K562 treated with DMSO at 1 percent for 4 hours (cell line): ENCODE measurements around the gene GMPS. TPM values are rescaled to one million over a fixed set of nuclear protein-coding genes. Genes with fewer than 3 reads are reported as not detected.

Source experiments
- total RNA-seq: library from RNA; unstranded; fragments of 300-600 nt; gene quantifications from 2 replicates; pipeline ENCODE4 v1.2.3, GENCODE V29; 2022; ENCODE audit not compliant: insufficient read depth

GMPS gene
- 61.4 TPM in 2 replicates for total RNA-seq

GRCh38 chr3:155870133-155870944 is at the start of gene GMPS:
Gene GMPS, plus strand, starts transcription at chr3:155870650. Its CDS starts 221 bp downstream, at chr3:155870871.

GRCh38 chr3:155854141-155854940 is 16.1 kb upstream of the GMPS start, which contains the start of gene SLC33A1:
Gene SLC33A1, minus strand, starts transcription at chr3:155854427. Its CDS starts 430 bp downstream, at chr3:155853997.

Other genes starting within 250 kb of the GMPS start
- gene PLCH1, start 125.6 kb upstream of the GMPS start, total RNA-seq: 0.21 and 1.9 TPM in 2 replicates
- 1.8 and 2.0 TPM in 2 replicates for gene C3orf33, start 64.4 kb upstream of the GMPS start, total RNA-seq
- gene SLC33A1, start 16.2 kb upstream of the GMPS start, total RNA-seq: 30.0 and 30.7 TPM in 2 replicates
- gene KCNAB1, start 249.9 kb downstream of the GMPS start, total RNA-seq: 0.37 and 0.38 TPM in 2 replicates